ENCODE results near the gene CTTNBP2. TPM values are rescaled to one million over a fixed set of nuclear protein-coding genes. Genes with fewer than 3 reads are reported as not detected.

CTTNBP2 gene
- polyA plus RNA-seq, 1 of the 3 experiments (the other 2 are of a cell fraction), result not detected

DNA sequence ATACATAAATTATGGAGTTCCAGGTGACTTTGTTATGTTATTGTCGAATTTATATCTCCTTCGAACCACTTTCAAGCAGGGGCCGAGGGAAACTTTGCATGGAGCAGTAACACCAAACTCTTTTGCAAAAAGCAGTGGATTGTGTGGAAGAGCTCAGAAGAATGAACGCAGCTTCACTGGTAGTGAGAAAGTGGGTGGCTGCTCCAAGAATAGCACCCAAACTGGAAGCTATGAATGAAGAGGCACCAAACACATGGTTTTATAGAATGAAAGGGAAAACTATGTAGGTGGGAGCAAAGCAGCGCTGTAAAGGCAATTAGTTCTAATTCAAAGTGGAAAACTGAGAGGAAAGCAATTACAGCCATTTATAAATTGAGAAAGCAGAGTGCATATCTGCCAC is 67.2 kb downstream of the CTTNBP2 start:
- TF ChIP-seq FOXM1 (IDR thresholded peaks at IDR 0.05; ENCODE audit: low read depth), result no peak
- TF ChIP-seq, protein P1, sequence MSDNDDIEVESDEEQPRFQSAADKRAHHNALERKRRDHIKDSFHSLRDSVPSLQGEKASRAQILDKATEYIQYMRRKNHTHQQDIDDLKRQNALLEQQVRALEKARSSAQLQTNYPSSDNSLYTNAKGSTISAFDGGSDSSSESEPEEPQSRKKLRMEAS (IDR thresholded peaks at IDR 0.05; ENCODE audit: low read depth), result no peak
- TF ChIP-seq ELF1 (IDR thresholded peaks at IDR 0.05), result no peak
- no peak for TF ChIP-seq EP300 (IDR thresholded peaks at IDR 0.05; ENCODE audit: borderline replicate concordance in 1 of 2, low read depth in 1 of 2, low read length in 1 of 2)
- Histone ChIP-seq H3K4me1 (ENCODE audit: control insufficient read depth in 1 of 2, insufficient read depth in 2 of 2, low read depth in 1 of 2, low read length in 1 of 2) (no peaks in the 10 kb centered on the region), H3K27me3 (ENCODE audit: insufficient read depth) (peaks cover 7% of the 10 kb centered on the region; the same call in 1 of the 2 replicates), H2AFZ (ENCODE audit: low read depth) (no peak overlapping the region), H3K9ac (no peak overlapping the region), H3F3A (replicated peaks; ENCODE audit: insufficient read depth) (no peaks in the 10 kb centered on the region), H3K4me3 (ENCODE audit: low read depth in 2 of 2, low read length in 1 of 2) (no peak overlapping the region), H3K79me2 (ENCODE audit: insufficient read depth) (no peaks in the 10 kb centered on the region), H3K9me2 (no peaks in the 10 kb centered on the region), H3K36me3 (replicated peaks in 1 of 2; ENCODE audit: control insufficient read depth in 1 of 2, insufficient read depth in 2 of 2, low read length in 1 of 2) (no peaks in the 10 kb centered on the region), H3K4me2 (no peak overlapping the region), H3K27ac (ENCODE audit: low read depth in 2 of 2, low read length in 1 of 2) (no peak overlapping the region), H4K20me1 (ENCODE audit: insufficient read depth) (no peaks in the 10 kb centered on the region), H3K9me3 (no peaks in the 10 kb centered on the region)
- ChIA-PET CTCF (no interaction called here), POLR2A (no interaction called here)
- no peak for DNase-seq
- 10% methylated on average over 5 of the region's 5 CpGs for WGBS (ENCODE audit: low lambda C conversion rate)

- DNase-seq, result no peak
- Histone ChIP-seq H3K27ac (ENCODE audit: low read depth in 2 of 2, low read length in 1 of 2) (no peak overlapping the region), H4K20me1 (ENCODE audit: insufficient read depth) (no peaks in the 10 kb centered on the region), H3K79me2 (ENCODE audit: insufficient read depth) (no peaks in the 10 kb centered on the region), H3F3A (replicated peaks; ENCODE audit: insufficient read depth) (no peaks in the 10 kb centered on the region), H3K4me2 (no peak overlapping the region), H3K27me3 (ENCODE audit: insufficient read depth) (peaks cover 7% of the 10 kb centered on the region; the same call in 1 of the 2 replicates), H3K9ac (no peak overlapping the region), H3K4me3 (ENCODE audit: low read depth in 2 of 2, low read length in 1 of 2) (no peak overlapping the region), H3K9me2 (no peaks in the 10 kb centered on the region), H3K9me3 (no peaks in the 10 kb centered on the region), H3K36me3 (replicated peaks in 1 of 2; ENCODE audit: control insufficient read depth in 1 of 2, insufficient read depth in 2 of 2, low read length in 1 of 2) (no peaks in the 10 kb centered on the region), H2AFZ (ENCODE audit: low read depth) (no peak overlapping the region), H3K4me1 (ENCODE audit: control insufficient read depth in 1 of 2, insufficient read depth in 2 of 2, low read depth in 1 of 2, low read length in 1 of 2) (no peaks in the 10 kb centered on the region)
- TF ChIP-seq TCF12 (IDR thresholded peaks at IDR 0.05), result no peak
- TF ChIP-seq, protein P2, sequence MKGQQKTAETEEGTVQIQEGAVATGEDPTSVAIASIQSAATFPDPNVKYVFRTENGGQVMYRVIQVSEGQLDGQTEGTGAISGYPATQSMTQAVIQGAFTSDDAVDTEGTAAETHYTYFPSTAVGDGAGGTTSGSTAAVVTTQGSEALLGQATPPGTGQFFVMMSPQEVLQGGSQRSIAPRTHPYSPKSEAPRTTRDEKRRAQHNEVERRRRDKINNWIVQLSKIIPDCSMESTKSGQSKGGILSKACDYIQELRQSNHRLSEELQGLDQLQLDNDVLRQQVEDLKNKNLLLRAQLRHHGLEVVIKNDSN (IDR thresholded peaks at IDR 0.05; ENCODE audit: borderline replicate concordance, low read depth), result no peak
- TF ChIP-seq CHD2 (IDR thresholded peaks at IDR 0.05; ENCODE audit: low read length, partially characterized antibody), result no peak
- no peak for TF ChIP-seq FOSL2 (IDR thresholded peaks at IDR 0.05; ENCODE audit: borderline replicate concordance, low read depth)
- ChIA-PET CTCF (no interaction called here), POLR2A (no interaction called here)
- 1% methylated on average over 3 of the region's 3 CpGs for WGBS (ENCODE audit: low lambda C conversion rate)
Observed at GRCh38 chr7:117805241-117805640, 68.0 kb downstream of the CTTNBP2 start.

DNA sequence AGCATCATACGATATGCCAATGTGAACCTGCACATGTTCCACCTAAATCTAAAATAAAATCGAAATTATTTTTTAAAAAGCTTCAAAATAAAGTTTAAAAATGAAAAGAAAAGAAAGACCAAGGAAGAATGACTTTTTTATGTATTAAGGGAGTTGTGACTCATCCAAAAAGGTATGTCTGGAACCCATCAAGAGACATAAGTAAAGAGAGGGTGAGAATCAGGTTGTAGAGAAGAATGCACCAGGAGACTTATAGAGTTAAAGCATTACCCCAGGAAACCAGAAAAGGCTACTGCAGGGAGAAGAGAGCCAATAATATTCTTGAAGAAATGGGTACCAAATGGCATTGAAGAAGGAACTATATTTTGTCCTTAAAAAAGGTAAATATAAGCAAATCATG is 69.8 kb downstream of the CTTNBP2 start:
- no peaks in the 10 kb centered on the region for H4K20me1 ChIP-seq (ENCODE audit: insufficient read depth)
- ChIA-PET CTCF (interaction anchor here (1.5 kb wide), 1 partner anchor 26 kb away, joined by 3 read pairs; no protein-coding TSS in a partner anchor), POLR2A (no interaction called here)
- H3K4me1 ChIP-seq (ENCODE audit: control insufficient read depth in 1 of 2, insufficient read depth in 2 of 2, low read depth in 1 of 2, low read length in 1 of 2), result no peaks in the 10 kb centered on the region
- H3K27me3 ChIP-seq (ENCODE audit: insufficient read depth), result peaks cover 7% of the 10 kb centered on the region; the same call in 1 of the 2 replicates
- H3F3A ChIP-seq (replicated peaks; ENCODE audit: insufficient read depth), result no peaks in the 10 kb centered on the region
- no peaks in the 10 kb centered on the region for H3K79me2 ChIP-seq (ENCODE audit: insufficient read depth)
- no peak overlapping the region for H3K4me3 ChIP-seq (ENCODE audit: low read depth in 2 of 2, low read length in 1 of 2)
- H2AFZ ChIP-seq (ENCODE audit: low read depth), result no peak overlapping the region
- no peak overlapping the region for H3K4me2 ChIP-seq
- no peak overlapping the region for H3K27ac ChIP-seq (ENCODE audit: low read depth in 2 of 2, low read length in 1 of 2)
- H3K9ac ChIP-seq, result no peak overlapping the region
- DNase-seq, result no peak
- H3K9me2 ChIP-seq, result no peaks in the 10 kb centered on the region
- WGBS (ENCODE audit: low lambda C conversion rate), result 1% methylated on average over 2 of the region's 2 CpGs
- no peaks in the 10 kb centered on the region for H3K9me3 ChIP-seq
- H3K36me3 ChIP-seq (replicated peaks in 1 of 2; ENCODE audit: control insufficient read depth in 1 of 2, insufficient read depth in 2 of 2, low read length in 1 of 2), result no peaks in the 10 kb centered on the region
- TF ChIP-seq, protein P3, sequence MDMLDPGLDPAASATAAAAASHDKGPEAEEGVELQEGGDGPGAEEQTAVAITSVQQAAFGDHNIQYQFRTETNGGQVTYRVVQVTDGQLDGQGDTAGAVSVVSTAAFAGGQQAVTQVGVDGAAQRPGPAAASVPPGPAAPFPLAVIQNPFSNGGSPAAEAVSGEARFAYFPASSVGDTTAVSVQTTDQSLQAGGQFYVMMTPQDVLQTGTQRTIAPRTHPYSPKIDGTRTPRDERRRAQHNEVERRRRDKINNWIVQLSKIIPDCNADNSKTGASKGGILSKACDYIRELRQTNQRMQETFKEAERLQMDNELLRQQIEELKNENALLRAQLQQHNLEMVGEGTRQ (IDR thresholded peaks at IDR 0.05; ENCODE audit: borderline replicate concordance, low read depth, low read length), result no peak
- TF ChIP-seq IRF3 (IDR thresholded peaks at IDR 0.05; ENCODE audit: low read depth, low read length), result no peak
- TF ChIP-seq, protein P4, sequence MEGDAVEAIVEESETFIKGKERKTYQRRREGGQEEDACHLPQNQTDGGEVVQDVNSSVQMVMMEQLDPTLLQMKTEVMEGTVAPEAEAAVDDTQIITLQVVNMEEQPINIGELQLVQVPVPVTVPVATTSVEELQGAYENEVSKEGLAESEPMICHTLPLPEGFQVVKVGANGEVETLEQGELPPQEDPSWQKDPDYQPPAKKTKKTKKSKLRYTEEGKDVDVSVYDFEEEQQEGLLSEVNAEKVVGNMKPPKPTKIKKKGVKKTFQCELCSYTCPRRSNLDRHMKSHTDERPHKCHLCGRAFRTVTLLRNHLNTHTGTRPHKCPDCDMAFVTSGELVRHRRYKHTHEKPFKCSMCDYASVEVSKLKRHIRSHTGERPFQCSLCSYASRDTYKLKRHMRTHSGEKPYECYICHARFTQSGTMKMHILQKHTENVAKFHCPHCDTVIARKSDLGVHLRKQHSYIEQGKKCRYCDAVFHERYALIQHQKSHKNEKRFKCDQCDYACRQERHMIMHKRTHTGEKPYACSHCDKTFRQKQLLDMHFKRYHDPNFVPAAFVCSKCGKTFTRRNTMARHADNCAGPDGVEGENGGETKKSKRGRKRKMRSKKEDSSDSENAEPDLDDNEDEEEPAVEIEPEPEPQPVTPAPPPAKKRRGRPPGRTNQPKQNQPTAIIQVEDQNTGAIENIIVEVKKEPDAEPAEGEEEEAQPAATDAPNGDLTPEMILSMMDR (IDR thresholded peaks at IDR 0.05), result no peak
- no peak for TF ChIP-seq JUND (IDR thresholded peaks at IDR 0.05)
- TF ChIP-seq, protein P1 (IDR thresholded peaks at IDR 0.05; ENCODE audit: low read depth), result no peak
- TF ChIP-seq RFX5 (IDR thresholded peaks at IDR 0.05; ENCODE audit: low read length), result no peak
- no peak for TF ChIP-seq MXI1 (IDR thresholded peaks at IDR 0.05; ENCODE audit: low read depth, low read length)
- no peak for TF ChIP-seq EP300 (IDR thresholded peaks at IDR 0.05; ENCODE audit: borderline replicate concordance in 1 of 2, low read depth in 1 of 2, low read length in 1 of 2)
- no peak for TF ChIP-seq NFIC (IDR thresholded peaks at IDR 0.05; ENCODE audit: borderline replicate concordance)
- TF ChIP-seq TAF1 (IDR thresholded peaks at IDR 0.05; ENCODE audit: borderline replicate concordance, low read depth, low read length), result no peak
